ENCODE measurements around the gene PIK3CB. TPM values are rescaled to one million over a fixed set of nuclear protein-coding genes. Genes with fewer than 3 reads are reported as not detected.

Gene PIK3CB
- total and polyA plus RNA-seq, 4 donors: 4.7 to 15.9 (median 11.1) TPM

GRCh38 chr3:138800248-138800647, 34.5 kb downstream of the PIK3CB start:
- H3K9ac ChIP-seq (ENCODE audit: low read depth in 1 of 2, low read length in 2 of 2): no peak overlapping the region
- no peaks in the 10 kb centered on the region for H3K27me3 ChIP-seq (ENCODE audit: control insufficient read depth in 4 of 4, insufficient read depth in 4 of 4, low read length in 3 of 4)
- no peaks in the 10 kb centered on the region for H3K36me3 ChIP-seq (ENCODE audit: control insufficient read depth in 4 of 4, insufficient read depth in 3 of 4, low read depth in 1 of 4, low read length in 3 of 4)
- TF ChIP-seq EGR1 (IDR thresholded peaks at IDR 0.05; ENCODE audit: low read depth in 2 of 2): no peak
- no peak for TF ChIP-seq RAD21 (IDR thresholded peaks at IDR 0.05)
- TF ChIP-seq, protein P1, sequence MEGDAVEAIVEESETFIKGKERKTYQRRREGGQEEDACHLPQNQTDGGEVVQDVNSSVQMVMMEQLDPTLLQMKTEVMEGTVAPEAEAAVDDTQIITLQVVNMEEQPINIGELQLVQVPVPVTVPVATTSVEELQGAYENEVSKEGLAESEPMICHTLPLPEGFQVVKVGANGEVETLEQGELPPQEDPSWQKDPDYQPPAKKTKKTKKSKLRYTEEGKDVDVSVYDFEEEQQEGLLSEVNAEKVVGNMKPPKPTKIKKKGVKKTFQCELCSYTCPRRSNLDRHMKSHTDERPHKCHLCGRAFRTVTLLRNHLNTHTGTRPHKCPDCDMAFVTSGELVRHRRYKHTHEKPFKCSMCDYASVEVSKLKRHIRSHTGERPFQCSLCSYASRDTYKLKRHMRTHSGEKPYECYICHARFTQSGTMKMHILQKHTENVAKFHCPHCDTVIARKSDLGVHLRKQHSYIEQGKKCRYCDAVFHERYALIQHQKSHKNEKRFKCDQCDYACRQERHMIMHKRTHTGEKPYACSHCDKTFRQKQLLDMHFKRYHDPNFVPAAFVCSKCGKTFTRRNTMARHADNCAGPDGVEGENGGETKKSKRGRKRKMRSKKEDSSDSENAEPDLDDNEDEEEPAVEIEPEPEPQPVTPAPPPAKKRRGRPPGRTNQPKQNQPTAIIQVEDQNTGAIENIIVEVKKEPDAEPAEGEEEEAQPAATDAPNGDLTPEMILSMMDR (IDR thresholded peaks at IDR 0.05; ENCODE audit: low read depth, low read length, missing input control): no peak
- TF ChIP-seq HNF4G (IDR thresholded peaks at IDR 0.05): no peak
- no peak for TF ChIP-seq RXRA (IDR thresholded peaks at IDR 0.05)
- TF ChIP-seq JUND (IDR thresholded peaks at IDR 0.05): no peak
- TF ChIP-seq NR2F2 (IDR thresholded peaks at IDR 0.05): no peak
- TF ChIP-seq SP1 (IDR thresholded peaks at IDR 0.05): no peak
- TF ChIP-seq HNF4A (conservative IDR thresholded peaks at IDR 0.05): no peak
- no peak for TF ChIP-seq FOXA2 (IDR thresholded peaks at IDR 0.05)
- no peak for TF ChIP-seq MAX (IDR thresholded peaks at IDR 0.05)
- TF ChIP-seq, protein P2, sequence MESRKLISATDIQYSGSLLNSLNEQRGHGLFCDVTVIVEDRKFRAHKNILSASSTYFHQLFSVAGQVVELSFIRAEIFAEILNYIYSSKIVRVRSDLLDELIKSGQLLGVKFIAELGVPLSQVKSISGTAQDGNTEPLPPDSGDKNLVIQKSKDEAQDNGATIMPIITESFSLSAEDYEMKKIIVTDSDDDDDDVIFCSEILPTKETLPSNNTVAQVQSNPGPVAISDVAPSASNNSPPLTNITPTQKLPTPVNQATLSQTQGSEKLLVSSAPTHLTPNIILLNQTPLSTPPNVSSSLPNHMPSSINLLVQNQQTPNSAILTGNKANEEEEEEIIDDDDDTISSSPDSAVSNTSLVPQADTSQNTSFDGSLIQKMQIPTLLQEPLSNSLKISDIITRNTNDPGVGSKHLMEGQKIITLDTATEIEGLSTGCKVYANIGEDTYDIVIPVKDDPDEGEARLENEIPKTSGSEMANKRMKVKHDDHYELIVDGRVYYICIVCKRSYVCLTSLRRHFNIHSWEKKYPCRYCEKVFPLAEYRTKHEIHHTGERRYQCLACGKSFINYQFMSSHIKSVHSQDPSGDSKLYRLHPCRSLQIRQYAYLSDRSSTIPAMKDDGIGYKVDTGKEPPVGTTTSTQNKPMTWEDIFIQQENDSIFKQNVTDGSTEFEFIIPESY (IDR thresholded peaks at IDR 0.05): no peak
- no peak for TF ChIP-seq FOXA1 (IDR thresholded peaks at IDR 0.05)
- no peak for TF ChIP-seq GABPA (IDR thresholded peaks at IDR 0.05 in 1 of 2, conservative IDR thresholded peaks at IDR 0.05 in 1 of 2)
- no peak for TF ChIP-seq TAF1 (conservative IDR thresholded peaks at IDR 0.05)
- TF ChIP-seq, protein P3, sequence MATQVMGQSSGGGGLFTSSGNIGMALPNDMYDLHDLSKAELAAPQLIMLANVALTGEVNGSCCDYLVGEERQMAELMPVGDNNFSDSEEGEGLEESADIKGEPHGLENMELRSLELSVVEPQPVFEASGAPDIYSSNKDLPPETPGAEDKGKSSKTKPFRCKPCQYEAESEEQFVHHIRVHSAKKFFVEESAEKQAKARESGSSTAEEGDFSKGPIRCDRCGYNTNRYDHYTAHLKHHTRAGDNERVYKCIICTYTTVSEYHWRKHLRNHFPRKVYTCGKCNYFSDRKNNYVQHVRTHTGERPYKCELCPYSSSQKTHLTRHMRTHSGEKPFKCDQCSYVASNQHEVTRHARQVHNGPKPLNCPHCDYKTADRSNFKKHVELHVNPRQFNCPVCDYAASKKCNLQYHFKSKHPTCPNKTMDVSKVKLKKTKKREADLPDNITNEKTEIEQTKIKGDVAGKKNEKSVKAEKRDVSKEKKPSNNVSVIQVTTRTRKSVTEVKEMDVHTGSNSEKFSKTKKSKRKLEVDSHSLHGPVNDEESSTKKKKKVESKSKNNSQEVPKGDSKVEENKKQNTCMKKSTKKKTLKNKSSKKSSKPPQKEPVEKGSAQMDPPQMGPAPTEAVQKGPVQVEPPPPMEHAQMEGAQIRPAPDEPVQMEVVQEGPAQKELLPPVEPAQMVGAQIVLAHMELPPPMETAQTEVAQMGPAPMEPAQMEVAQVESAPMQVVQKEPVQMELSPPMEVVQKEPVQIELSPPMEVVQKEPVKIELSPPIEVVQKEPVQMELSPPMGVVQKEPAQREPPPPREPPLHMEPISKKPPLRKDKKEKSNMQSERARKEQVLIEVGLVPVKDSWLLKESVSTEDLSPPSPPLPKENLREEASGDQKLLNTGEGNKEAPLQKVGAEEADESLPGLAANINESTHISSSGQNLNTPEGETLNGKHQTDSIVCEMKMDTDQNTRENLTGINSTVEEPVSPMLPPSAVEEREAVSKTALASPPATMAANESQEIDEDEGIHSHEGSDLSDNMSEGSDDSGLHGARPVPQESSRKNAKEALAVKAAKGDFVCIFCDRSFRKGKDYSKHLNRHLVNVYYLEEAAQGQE (IDR thresholded peaks at IDR 0.05): no peak
- no peak for TF ChIP-seq YY1 (IDR thresholded peaks at IDR 0.05)
- TF ChIP-seq, protein P4, sequence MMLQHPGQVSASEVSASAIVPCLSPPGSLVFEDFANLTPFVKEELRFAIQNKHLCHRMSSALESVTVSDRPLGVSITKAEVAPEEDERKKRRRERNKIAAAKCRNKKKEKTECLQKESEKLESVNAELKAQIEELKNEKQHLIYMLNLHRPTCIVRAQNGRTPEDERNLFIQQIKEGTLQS (IDR thresholded peaks at IDR 0.05): no peak
- DNase-seq (ENCODE audit: low spot score): no peak
- H3K9me3 ChIP-seq (ENCODE audit: control insufficient read depth in 4 of 4, low read length in 3 of 4): no peaks in the 10 kb centered on the region
- H3K27ac ChIP-seq (ENCODE audit: low read depth in 1 of 2, low read length in 2 of 2): no peak overlapping the region
- 97% methylated on average over 2 of the region's 2 CpGs for WGBS
- no peak overlapping the region for H3K4me3 ChIP-seq (ENCODE audit: low read depth in 1 of 3, low read length in 3 of 3)
- peaks cover 3 to 12% (median 5%) of the 10 kb centered on the region in 4 donors for H3K4me1 ChIP-seq (ENCODE audit: control insufficient read depth in 4 of 4, insufficient read depth in 4 of 4, low read length in 3 of 4)

Measured in liver (tissue), 9 donors.